ENCODE measurements around the gene KITLG.

Gene KITLG

GRCh38 chr12:88445705-88446394 is 134.4 kb downstream of the KITLG start:
- Histone ChIP-seq H3K4me3 (ENCODE audit: low read depth in 1 of 5, low read length in 5 of 5) (no peak overlapping the region), H3K27me3 (ENCODE audit: control insufficient read depth in 5 of 5, insufficient read depth in 4 of 5, low read length in 5 of 5) (no peaks in the 10 kb centered on the region), H3K9me3 (ENCODE audit: control insufficient read depth in 5 of 5, low read length in 5 of 5) (no peaks in the 10 kb centered on the region), H3K9ac (ENCODE audit: low read length in 5 of 5) (no peak overlapping the region), H3K27ac (ENCODE audit: low read depth, low read length) (no peak overlapping the region), H3K36me3 (ENCODE audit: control insufficient read depth in 5 of 5, insufficient read depth in 5 of 5, low read length in 5 of 5) (no peaks in the 10 kb centered on the region), H3K4me1 (ENCODE audit: control insufficient read depth in 5 of 5, insufficient read depth in 5 of 5, low read length in 5 of 5) (no peaks in the 10 kb centered on the region)

GRCh38 chr12:88444481-88444880 is 135.8 kb downstream of the KITLG start:
- no peaks in the 10 kb centered on the region for H3K27me3 ChIP-seq (ENCODE audit: control insufficient read depth in 5 of 5, insufficient read depth in 4 of 5, low read length in 5 of 5)
- no peak overlapping the region for H3K27ac ChIP-seq (ENCODE audit: low read depth, low read length)
- H3K9me3 ChIP-seq (ENCODE audit: control insufficient read depth in 5 of 5, low read length in 5 of 5): no peaks in the 10 kb centered on the region
- no peaks in the 10 kb centered on the region for H3K4me1 ChIP-seq (ENCODE audit: control insufficient read depth in 5 of 5, insufficient read depth in 5 of 5, low read length in 5 of 5)
- no peak overlapping the region for H3K9ac ChIP-seq (ENCODE audit: low read length in 5 of 5)
- H3K4me3 ChIP-seq (ENCODE audit: low read depth in 1 of 5, low read length in 5 of 5): no peak overlapping the region
- H3K36me3 ChIP-seq (ENCODE audit: control insufficient read depth in 5 of 5, insufficient read depth in 5 of 5, low read length in 5 of 5): no peaks in the 10 kb centered on the region

All from subcutaneous abdominal adipose tissue (tissue), 5 donors.